HFFc6 (cell line): ENCODE data around the gene EGFR. TPM values are rescaled to one million over a fixed set of nuclear protein-coding genes. Genes with fewer than 3 reads are reported as not detected.
A peak's percentile ranks its signal among the peaks of the same experiment; 100 is the strongest.

Experiments
- DNase-seq: peaks from one replicate; pipeline ENCODE4 v3.0.0-alpha.2; 2018
- H3K27ac Mint-ChIP-seq: 2 replicates; pipeline ENCODE4 v1.8.0; 2020; ENCODE audit warnings: mild to moderate bottlenecking, mixed read lengths
- H3K27me3 Mint-ChIP-seq: 2 replicates; pipeline ENCODE4 v1.8.0; 2021; ENCODE audit warnings: mild to moderate bottlenecking, moderate library complexity, mixed read lengths; ENCODE audit not compliant: insufficient read depth
- H3K36me3 Mint-ChIP-seq: 2 replicates; pipeline ENCODE4 v1.8.0; 2021; ENCODE audit warnings: low read depth, mixed read lengths
- H3K4me1 Mint-ChIP-seq: 2 replicates; pipeline ENCODE4 v1.8.0; 2020; ENCODE audit warnings: low read depth, mixed read lengths
- H3K4me3 Mint-ChIP-seq: 2 replicates; pipeline ENCODE4 v1.8.0; 2020; ENCODE audit warnings: mild to moderate bottlenecking, moderate library complexity, mixed read lengths
- H3K9me3 Mint-ChIP-seq: 2 replicates; pipeline ENCODE4 v1.8.0; 2020; ENCODE audit warnings: mild to moderate bottlenecking, mixed read lengths
- total RNA-seq, 6 experiments: library from RNA; stranded (reverse); fragmentation: NEBNext Ultra II Directional; extraction: Animal tissue kit (Norgen Biotek cat#: 25700); gene quantifications; 2 replicates in 1 of 6; 3 replicates in 5 of 6; pipeline ENCODE4 v1.2.3, GENCODE V29; 2021
- TF ChIP-seq, protein P1 (sequence below): fragments of 200-600 bp; sonication (generic); IDR thresholded peaks from 2 replicates; pipeline ENCODE4 v1.5.0; 2021; ENCODE audit warnings: antibody characterized with exemption, mild to moderate bottlenecking

Gene EGFR
- total RNA-seq, 6 experiments from 2014 or later: 69.9 to 87.2 (median 77.0) TPM

DNA sequence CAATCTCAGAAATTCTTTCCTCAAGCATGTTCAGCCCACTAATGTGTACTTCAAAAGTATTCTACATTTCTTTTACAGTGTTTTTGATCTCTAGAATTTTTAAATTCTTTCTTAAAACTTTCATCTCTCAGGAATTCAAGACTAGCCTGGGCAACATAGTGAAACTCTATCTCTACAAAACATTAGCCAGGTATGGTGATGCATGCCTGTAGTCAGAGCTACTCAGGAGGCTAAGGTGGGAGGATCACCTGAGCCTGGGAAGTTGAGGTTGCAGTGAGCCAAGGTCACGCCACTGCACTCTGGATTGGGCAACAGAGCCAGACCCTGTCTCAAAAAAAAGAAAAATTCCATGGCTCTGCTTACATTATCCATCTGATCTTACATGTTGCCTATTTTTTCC is 5.0 kb upstream of the EGFR start:
- Mint-ChIP-seq H3K36me3 (peaks cover 6% of the 10 kb centered on the region), H3K4me1 (peaks cover 8% of the 10 kb centered on the region), H3K27ac (no peak overlapping the region), H3K4me3 (no peak overlapping the region), H3K9me3 (peaks cover 4% of the 10 kb centered on the region), H3K27me3 (peaks cover 3% of the 10 kb centered on the region)
- no peak for DNase-seq
- TF ChIP-seq, protein P1, sequence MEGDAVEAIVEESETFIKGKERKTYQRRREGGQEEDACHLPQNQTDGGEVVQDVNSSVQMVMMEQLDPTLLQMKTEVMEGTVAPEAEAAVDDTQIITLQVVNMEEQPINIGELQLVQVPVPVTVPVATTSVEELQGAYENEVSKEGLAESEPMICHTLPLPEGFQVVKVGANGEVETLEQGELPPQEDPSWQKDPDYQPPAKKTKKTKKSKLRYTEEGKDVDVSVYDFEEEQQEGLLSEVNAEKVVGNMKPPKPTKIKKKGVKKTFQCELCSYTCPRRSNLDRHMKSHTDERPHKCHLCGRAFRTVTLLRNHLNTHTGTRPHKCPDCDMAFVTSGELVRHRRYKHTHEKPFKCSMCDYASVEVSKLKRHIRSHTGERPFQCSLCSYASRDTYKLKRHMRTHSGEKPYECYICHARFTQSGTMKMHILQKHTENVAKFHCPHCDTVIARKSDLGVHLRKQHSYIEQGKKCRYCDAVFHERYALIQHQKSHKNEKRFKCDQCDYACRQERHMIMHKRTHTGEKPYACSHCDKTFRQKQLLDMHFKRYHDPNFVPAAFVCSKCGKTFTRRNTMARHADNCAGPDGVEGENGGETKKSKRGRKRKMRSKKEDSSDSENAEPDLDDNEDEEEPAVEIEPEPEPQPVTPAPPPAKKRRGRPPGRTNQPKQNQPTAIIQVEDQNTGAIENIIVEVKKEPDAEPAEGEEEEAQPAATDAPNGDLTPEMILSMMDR: no peak

DNA sequence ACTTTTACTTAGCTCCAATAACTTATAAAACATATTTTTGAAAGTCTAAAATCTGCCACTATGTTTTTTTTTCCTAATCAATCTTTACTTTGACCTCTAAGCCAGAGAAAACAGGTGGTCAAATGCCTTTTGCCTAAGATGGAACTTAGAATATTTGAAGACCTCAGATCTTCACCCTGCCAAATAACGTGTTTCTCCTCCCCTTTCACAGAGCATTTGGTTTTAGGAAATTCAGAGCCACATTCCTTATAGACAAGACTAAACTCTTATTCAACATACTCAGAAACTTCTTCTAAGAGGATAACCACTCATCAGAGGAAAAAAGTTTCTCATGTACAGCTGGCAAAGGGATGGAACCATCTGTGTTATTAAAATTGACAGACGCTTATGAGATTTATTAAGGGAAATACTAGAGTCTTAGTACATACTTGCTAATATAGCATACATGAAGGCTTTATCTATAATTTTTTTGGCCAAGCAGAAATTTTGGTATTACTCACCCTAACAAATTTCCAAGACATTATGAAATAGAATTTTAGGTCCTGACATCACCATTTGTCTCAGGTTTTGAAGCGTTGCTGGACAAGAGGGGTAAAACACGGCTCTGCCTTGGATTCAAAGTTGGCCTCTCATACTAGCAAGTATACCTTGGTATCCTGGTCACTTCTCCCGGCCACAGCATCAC is 2.6 kb upstream of the EGFR start:
- Mint-ChIP-seq H3K4me3 (no peak overlapping the region), H3K9me3 (peaks cover 4% of the 10 kb centered on the region), H3K27me3 (peaks cover 3% of the 10 kb centered on the region), H3K27ac (no peak overlapping the region), H3K4me1 (peaks cover 17% of the 10 kb centered on the region), H3K36me3 (peaks cover 14% of the 10 kb centered on the region)
- DNase-seq: no peak
- TF ChIP-seq, protein P1: no peak

DNA sequence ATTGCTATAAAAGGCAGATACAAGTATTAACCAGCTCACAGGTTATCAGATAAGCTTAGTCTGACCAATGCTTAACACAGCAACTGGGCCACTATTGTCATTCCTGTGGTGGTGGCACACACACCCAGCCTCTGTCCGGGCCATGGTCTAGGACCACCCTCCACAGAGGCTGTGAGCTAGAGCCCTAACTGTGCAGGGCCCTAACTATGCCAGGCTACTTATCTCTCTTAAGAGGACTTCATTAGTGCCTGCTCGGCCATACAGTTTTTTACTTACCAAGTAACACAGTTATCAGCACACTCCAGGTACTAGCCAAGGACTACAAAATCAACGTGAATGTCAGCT is 2.1 kb upstream of the EGFR start:
- H3K27ac Mint-ChIP-seq: no peak overlapping the region
- H3K9me3 Mint-ChIP-seq: peaks cover 4% of the 10 kb centered on the region
- H3K27me3 Mint-ChIP-seq: peaks cover 3% of the 10 kb centered on the region
- peaks cover 19% of the 10 kb centered on the region for H3K36me3 Mint-ChIP-seq
- DNase-seq: no peak
- H3K4me1 Mint-ChIP-seq: peaks cover 22% of the 10 kb centered on the region
- TF ChIP-seq, protein P1: no peak
- H3K4me3 Mint-ChIP-seq: no peak overlapping the region

DNA sequence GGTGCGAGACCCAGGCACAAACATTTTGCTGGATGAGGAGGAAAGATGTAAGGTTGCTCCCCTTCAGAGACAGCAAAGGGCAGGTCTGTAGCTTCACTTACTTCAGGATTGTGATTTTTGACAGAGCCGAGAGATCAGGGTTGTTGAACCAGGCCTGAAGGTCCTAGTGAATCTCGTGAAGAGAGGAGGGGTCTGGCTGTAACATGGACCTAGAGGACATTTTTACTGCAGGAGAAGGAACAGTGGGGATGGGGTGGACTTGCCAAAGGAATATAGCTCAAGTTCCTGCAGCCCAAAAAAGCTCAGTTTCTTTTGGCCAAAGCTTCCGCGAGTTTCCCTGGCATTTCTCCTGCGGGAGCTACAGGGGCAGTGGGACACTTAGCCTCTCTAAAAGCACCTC is 976 bp upstream of the EGFR start:
- peak overlapping the region; percentile 89 for H3K4me3 Mint-ChIP-seq
- H3K9me3 Mint-ChIP-seq: peaks cover 4% of the 10 kb centered on the region
- no peaks in the 10 kb centered on the region; the same call in 1 of the 2 replicates for H3K27me3 Mint-ChIP-seq
- TF ChIP-seq, protein P1: no peak
- peak overlapping the region; percentile 28 for H3K27ac Mint-ChIP-seq
- peaks cover 33% of the 10 kb centered on the region for H3K4me1 Mint-ChIP-seq
- peaks cover 29% of the 10 kb centered on the region for H3K36me3 Mint-ChIP-seq
- DNase-seq: no peak

DNA sequence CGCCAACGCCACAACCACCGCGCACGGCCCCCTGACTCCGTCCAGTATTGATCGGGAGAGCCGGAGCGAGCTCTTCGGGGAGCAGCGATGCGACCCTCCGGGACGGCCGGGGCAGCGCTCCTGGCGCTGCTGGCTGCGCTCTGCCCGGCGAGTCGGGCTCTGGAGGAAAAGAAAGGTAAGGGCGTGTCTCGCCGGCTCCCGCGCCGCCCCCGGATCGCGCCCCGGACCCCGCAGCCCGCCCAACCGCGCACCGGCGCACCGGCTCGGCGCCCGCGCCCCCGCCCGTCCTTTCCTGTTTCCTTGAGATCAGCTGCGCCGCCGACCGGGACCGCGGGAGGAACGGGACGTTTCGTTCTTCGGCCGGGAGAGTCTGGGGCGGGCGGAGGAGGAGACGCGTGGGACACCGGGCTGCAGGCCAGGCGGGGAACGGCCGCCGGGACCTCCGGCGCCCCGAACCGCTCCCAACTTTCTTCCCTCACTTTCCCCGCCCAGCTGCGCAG is 424 bp downstream of the EGFR start:
- peaks cover 46% of the 10 kb centered on the region for H3K4me1 Mint-ChIP-seq
- H3K36me3 Mint-ChIP-seq: peaks cover 32% of the 10 kb centered on the region
- no peak for DNase-seq
- no peaks in the 10 kb centered on the region for H3K9me3 Mint-ChIP-seq
- H3K27ac Mint-ChIP-seq: 0 out of 2 replicates have a peak overlapping the region, but pooled peaks have one; percentile 24
- TF ChIP-seq, protein P1: no peak
- H3K27me3 Mint-ChIP-seq: no peaks in the 10 kb centered on the region; the same call in 1 of the 2 replicates
- H3K4me3 Mint-ChIP-seq: peak overlapping the region; percentile 89
